ENCODE measurements around the gene CPSF6.
A peak's percentile ranks its signal among the peaks of the same experiment; 100 is the strongest.
"Not testable (repeated sequence)": the region's sequence is repeated elsewhere in the genome, so short reads cannot be mapped to it uniquely, and the experiment has no call there.

Gene CPSF6

GRCh38 chr12:69254862-69255261 lies 15.5 kb downstream of the CPSF6 start:
- no peak for DNase-seq (ENCODE audit: low read depth, low spot score)

- DNase-seq (ENCODE audit: low read depth, low spot score): no peak
Observed at GRCh38 chr12:69258655-69259054, 19.3 kb downstream of the CPSF6 start.

GRCh38 chr12:69262264-69262974 lies 23.1 kb downstream of the CPSF6 start:
- DNase-seq (ENCODE audit: low read depth, low spot score): no peak

GRCh38 chr12:69265205-69265604 lies 25.8 kb downstream of the CPSF6 start:
- no peak for DNase-seq (ENCODE audit: low read depth, low spot score)

GRCh38 chr12:69265633-69266032 lies 26.3 kb downstream of the CPSF6 start:
- not testable (repeated sequence) for DNase-seq (ENCODE audit: low read depth, low spot score)

GRCh38 chr12:69266036-69266635 lies 26.8 kb downstream of the CPSF6 start:
- DNase-seq (ENCODE audit: low read depth, low spot score): no peak

- DNase-seq (ENCODE audit: low read depth, low spot score): no peak
Observed at GRCh38 chr12:69269736-69270135, 30.4 kb downstream of the CPSF6 start.

- DNase-seq (ENCODE audit: low read depth, low spot score): no peak
Observed at GRCh38 chr12:69272511-69272910, 33.1 kb downstream of the CPSF6 start.

GRCh38 chr12:69274861-69275260 lies 35.5 kb downstream of the CPSF6 start:
- DNase-seq (ENCODE audit: low read depth, low spot score): no peak

GRCh38 chr12:69275471-69275891 lies 36.1 kb downstream of the CPSF6 start:
- DNase-seq (ENCODE audit: low read depth, low spot score): no peak

- DNase-seq (ENCODE audit: low read depth, low spot score): no peak
Observed at GRCh38 chr12:69278814-69279782, 39.7 kb downstream of the CPSF6 start.

GRCh38 chr12:69284131-69284530 lies 44.8 kb downstream of the CPSF6 start:
- peak; percentile 82 for DNase-seq (ENCODE audit: low read depth, low spot score)

GRCh38 chr12:69287556-69287955 lies 48.2 kb downstream of the CPSF6 start:
- no peak for DNase-seq (ENCODE audit: low read depth, low spot score)

GRCh38 chr12:69290545-69291277 lies 51.3 kb downstream of the CPSF6 start:
- DNase-seq (ENCODE audit: low read depth, low spot score): peak; percentile 88

- DNase-seq (ENCODE audit: low read depth, low spot score): no peak
Observed at GRCh38 chr12:69291278-69291593, 51.9 kb downstream of the CPSF6 start.

GRCh38 chr12:69298133-69298532 lies 58.8 kb downstream of the CPSF6 start:
- DNase-seq (ENCODE audit: low read depth, low spot score): no peak

- DNase-seq (ENCODE audit: low read depth, low spot score): no peak
Observed at GRCh38 chr12:69298947-69299346, 59.6 kb downstream of the CPSF6 start.

- no peak for DNase-seq (ENCODE audit: low read depth, low spot score)
Observed at GRCh38 chr12:69304284-69304683, 64.9 kb downstream of the CPSF6 start.

- DNase-seq (ENCODE audit: low read depth, low spot score): no peak
Observed at GRCh38 chr12:69309461-69309860, 70.1 kb downstream of the CPSF6 start.

GRCh38 chr12:69313209-69313608 lies 73.8 kb downstream of the CPSF6 start:
- DNase-seq (ENCODE audit: low read depth, low spot score): no peak

- not testable (repeated sequence) for DNase-seq (ENCODE audit: low read depth, low spot score)
Observed at GRCh38 chr12:69316784-69317183, 77.4 kb downstream of the CPSF6 start.

GRCh38 chr12:69317233-69317632 lies 77.9 kb downstream of the CPSF6 start:
- not testable (repeated sequence) for DNase-seq (ENCODE audit: low read depth, low spot score)
